ENCODE measurements around the gene CTNNA3. TPM values are rescaled to one million over a fixed set of nuclear protein-coding genes. Genes with fewer than 3 reads are reported as not detected.

CTNNA3 gene
- total RNA-seq, 1 experiment from 2014 or later: 0.85 TPM

GRCh38 chr10:67017218-67017617, 678.8 kb downstream of the CTNNA3 start:
- H3K27me3 ChIP-seq (ENCODE audit: control insufficient read depth, insufficient read depth, low read length): no peaks in the 10 kb centered on the region
- CTCF ChIA-PET: no interaction called here
- intact Hi-C loops (cut with micrococcal nuclease; ENCODE audit: unreplicated experiment) (no loop called here), in situ Hi-C loops (cut with HindIII; ENCODE audit: low pct_unique_long_range_greater_than_20kb, low sequenced_read_pairs) (no loop called here)
- no peaks in the 10 kb centered on the region for H3K36me3 ChIP-seq (ENCODE audit: control insufficient read depth, insufficient read depth, low read length)
- TF ChIP-seq POLR2AphosphoS5 (IDR thresholded peaks at IDR 0.05; ENCODE audit: low read depth, low read length) (no peak), CTCF (IDR thresholded peaks at IDR 0.05) (no peak)
- H3K27ac ChIP-seq (ENCODE audit: low read length): no peak overlapping the region
- ATAC-seq (no peak), DNase-seq (ENCODE audit: low read depth, low spot score) (no peak)
- POLR2A ChIA-PET: no interaction called here
- H3K9me3 ChIP-seq (ENCODE audit: control insufficient read depth, insufficient read depth, low read depth, low read length): no peaks in the 10 kb centered on the region
- BruUV-seq (replicated peaks): no TSS peak
- no peaks in the 10 kb centered on the region for H3K4me1 ChIP-seq (ENCODE audit: control insufficient read depth, insufficient read depth, low read length)
- no peak overlapping the region for H3K4me3 ChIP-seq (ENCODE audit: low read depth in 2 of 2, low read length in 2 of 2)

GRCh38 chr10:67015225-67015624, 680.8 kb downstream of the CTNNA3 start:
- TF ChIP-seq SIN3A (IDR thresholded peaks at IDR 0.05; ENCODE audit: borderline replicate concordance, insufficient read depth, low read depth, low read length): no peak
- TF ChIP-seq TCF7L2 (IDR thresholded peaks at IDR 0.05; ENCODE audit: low read depth, low read length): no peak
- TF ChIP-seq POLR2AphosphoS5 (IDR thresholded peaks at IDR 0.05; ENCODE audit: low read depth, low read length): no peak
- DNase-seq (ENCODE audit: low read depth, low spot score): no peak
- POLR2A ChIA-PET: interaction anchor here (0.6 kb wide), 1 partner anchor 18 kb away, joined by 5 read pairs; no protein-coding TSS in a partner anchor
- in situ Hi-C loops (cut with HindIII; ENCODE audit: low pct_unique_long_range_greater_than_20kb, low sequenced_read_pairs) (no loop called here), intact Hi-C loops (cut with micrococcal nuclease; ENCODE audit: unreplicated experiment) (no loop called here)
- Histone ChIP-seq H3K27me3 (ENCODE audit: control insufficient read depth, insufficient read depth, low read length) (no peaks in the 10 kb centered on the region), H3K9me3 (ENCODE audit: control insufficient read depth, insufficient read depth, low read depth, low read length) (no peaks in the 10 kb centered on the region), H3K4me1 (ENCODE audit: control insufficient read depth, insufficient read depth, low read length) (no peaks in the 10 kb centered on the region), H3K4me3 (ENCODE audit: low read depth in 2 of 2, low read length in 2 of 2) (no peak overlapping the region), H3K36me3 (ENCODE audit: control insufficient read depth, insufficient read depth, low read length) (no peaks in the 10 kb centered on the region), H3K27ac (ENCODE audit: low read length) (no peak overlapping the region)
- CTCF ChIA-PET: no interaction called here
- BruUV-seq (replicated peaks): no TSS peak
- ATAC-seq: no peak

- intact Hi-C loops (cut with micrococcal nuclease; ENCODE audit: unreplicated experiment) (no loop called here), in situ Hi-C loops (cut with HindIII; ENCODE audit: low pct_unique_long_range_greater_than_20kb, low sequenced_read_pairs) (no loop called here)
These were observed 684.0 kb downstream of the CTNNA3 start for GRCh38 chr10:67011981-67012380.

More at GRCh38 chr10:67011981-67012380, 684.0 kb downstream of the CTNNA3 start:
- Histone ChIP-seq H3K4me3 (ENCODE audit: low read depth in 2 of 2, low read length in 2 of 2) (no peak overlapping the region), H3K27me3 (ENCODE audit: control insufficient read depth, insufficient read depth, low read length) (no peaks in the 10 kb centered on the region), H3K4me1 (ENCODE audit: control insufficient read depth, insufficient read depth, low read length) (no peaks in the 10 kb centered on the region), H3K36me3 (ENCODE audit: control insufficient read depth, insufficient read depth, low read length) (no peaks in the 10 kb centered on the region), H3K9me3 (ENCODE audit: control insufficient read depth, insufficient read depth, low read depth, low read length) (no peaks in the 10 kb centered on the region; the same call in 1 of the 2 replicates), H3K27ac (ENCODE audit: low read length) (no peak overlapping the region)
- CTCF ChIA-PET: no interaction called here
- ATAC-seq (no peak), DNase-seq (ENCODE audit: low read depth, low spot score) (no peak)
- no TSS peak for BruUV-seq (replicated peaks)
- POLR2A ChIA-PET: no interaction called here
- TF ChIP-seq CTCF (IDR thresholded peaks at IDR 0.05) (no peak), REST (IDR thresholded peaks at IDR 0.05; ENCODE audit: insufficient read depth in 1 of 2, low read depth in 2 of 2, low read length in 1 of 2) (no peak), SIN3A (IDR thresholded peaks at IDR 0.05; ENCODE audit: borderline replicate concordance, insufficient read depth, low read depth, low read length) (no peak), POLR2AphosphoS5 (IDR thresholded peaks at IDR 0.05; ENCODE audit: low read depth, low read length) (no peak), TCF7L2 (IDR thresholded peaks at IDR 0.05; ENCODE audit: low read depth, low read length) (no peak)
